Pancreas (tissue), 10 donors: Measurements from ENCODE around the gene FAF2. TPM values are rescaled to one million over a fixed set of nuclear protein-coding genes. Genes with fewer than 3 reads are reported as not detected.

ENCODE experiments used
- ATAC-seq, 4 donors: fragments of 200-7000 bp; cut with Tn5 transposase; one replicate each; pipeline versions ENCODE4 v1.8.0 to v1.9.1; 2020; ENCODE audit warnings: mild to moderate bottlenecking in 4 of 4, moderate library complexity in 4 of 4
- DNase-seq, 6 donors: peaks; one replicate each; pipeline ENCODE4 v3.0.0-alpha.2; 2020
- FAIRE-seq: peaks from 2 replicates; lab custom pipeline; 2012; peaks lifted over from hg19 to GRCh38; lab: Jason Lieb, UNC
- H3K27ac ChIP-seq, 4 donors: fragments of 200-600 bp; sonication (generic); 1 replicate in 3 of 4; 2 replicates in 1 of 4; pipeline versions ENCODE4 v1.5.0 to v1.8.0; 2020
- H3K27me3 ChIP-seq, 4 donors: fragments of 200-600 bp; one replicate each; pipeline ENCODE4 v1.8.0; 2021
- H3K36me3 ChIP-seq, 3 donors: fragments of 200-600 bp; sonication (generic) in 1 of 3; one replicate each; pipeline versions ENCODE4 v1.5.0 to v1.8.0; 2020 to 2021
- H3K4me1 ChIP-seq, 3 donors: fragments of 200-600 bp; one replicate each; pipeline ENCODE4 v1.8.0; 2021
- H3K4me3 ChIP-seq, 4 donors: fragments of 200-600 bp; sonication (generic) in 2 of 4; one replicate each; pipeline versions ENCODE4 v1.5.0 to v1.8.0; 2020 to 2021
- H3K9me3 ChIP-seq, 4 donors: fragments of 200-600 bp; one replicate each; pipeline ENCODE4 v1.8.0; 2021
- whole genome bisulfite sequencing, 2 donors: extraction: QIAGEN DNeasy Blood & Tissue Kit; methylation state at CpG; one replicate each; pipeline ENCODE4 v1.1.7; 2013; 5-methylcytosine and 5-hydroxymethylcytosine counted together
- intact Hi-C, 3 donors: fragments of 100-400 bp; cut with DNase I; formaldehyde crosslinking; loops; one replicate each; pipeline versions ENCODE4 v1.11.1 to v1.14.2; 2022
- polyA plus RNA-seq, 2 donors: library from polyadenylated mRNA; stranded (reverse); fragments of 200-250 nt; gene quantifications; one replicate each; pipeline ENCODE4 v1.2.3, GENCODE V29; 2013
- total RNA-seq, 6 donors: library from RNA; stranded (reverse); fragmentation: NEBNext Ultra II Directional in 4 of 6; extraction: Animal tissue kit (Norgen Biotek cat#: 25700) in 4 of 6; gene quantifications; one replicate each; pipeline versions ENCODE4 v1.2.1 to v1.2.4, GENCODE V29; 2021 to 2023
- TF ChIP-seq, protein P1 (sequence below), 4 donors: fragments of 200-600 bp; sonication (generic) in 3 of 4; IDR thresholded peaks; one replicate each; pipeline versions ENCODE4 v1.5.0 to v1.8.0; 2021; ENCODE audit warnings: antibody characterized with exemption in 4 of 4
- donor health status: healthy with polysubstance abuse.
- donor health status: DM: no; HTN: no; CAD: no; lungs with moderate emphysema.
- donor health status: DM: no; HTN: no; CAD: no.
- donor health status: control.
- donor health status: control.
- donor health status: Bipolar disorder and iron deficiency.
- donor health status: DM: yes; HTN: yes; CAD: no.
- donor health status: DM: no; HTN: no; CAD: no.
- donor health status: DM: no; HTN: no; CAD: no.
- donor health status: DM: yes; HTN: yes; CAD: no.

The FAF2 gene
- total RNA-seq: 10 to 100 TPM in 5 of 6 donors, 1 to 10 TPM in 1; 9.3 to 18.0 (median 15.6) TPM
- 10 to 100 TPM in 1 of 2 donors, 1 to 10 TPM in 1; 6.8 to 15.5 TPM for polyA plus RNA-seq

DNA sequence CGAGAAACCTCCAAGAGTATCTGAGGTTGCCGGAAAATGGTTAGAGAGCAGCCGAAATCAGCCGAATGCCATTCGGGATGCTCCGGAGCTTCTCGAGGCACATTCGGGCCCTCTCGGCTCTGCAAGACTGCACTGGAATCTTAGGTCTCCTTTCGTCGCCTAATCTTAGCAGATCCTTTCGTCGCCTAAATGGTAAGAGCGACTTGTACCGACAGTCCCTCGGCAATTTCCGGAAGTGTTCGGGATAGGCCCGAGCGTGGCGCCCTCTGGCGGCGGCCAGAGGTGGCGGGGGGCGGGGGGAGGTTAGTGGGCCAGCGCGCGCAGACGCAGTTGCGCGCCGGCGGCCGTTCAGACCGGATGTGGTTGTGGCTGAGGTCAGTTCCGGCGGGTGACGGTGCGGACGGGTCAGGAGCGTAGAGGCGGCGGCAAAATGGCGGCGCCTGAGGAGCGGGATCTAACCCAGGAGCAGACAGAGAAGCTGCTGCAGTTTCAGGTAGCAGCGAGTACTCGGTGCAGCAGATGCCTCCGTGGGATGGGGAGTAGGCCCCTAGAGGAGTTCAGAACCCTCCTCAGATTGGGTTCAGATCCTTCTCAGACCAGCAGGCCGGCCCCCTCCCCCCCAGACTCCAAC, at the start of gene FAF2:
Gene FAF2 (plus strand): TSS at position 408 of the 631 bp plus-strand sequence. CDS start 23 bp downstream, at position 431.
- peak; percentile 93 to 100 (median 98) for DNase-seq
- Histone ChIP-seq H3K27ac (peak within 1 kb of the TSS; percentile 87 to 95 (median 92)), H3K27me3 (no peaks in the 10 kb centered on the region), H3K4me3 (peak within 1 kb of the TSS; percentile 43 to 87 (median 76)), H3K9me3 (no peaks in the 10 kb centered on the region), H3K4me1 (peaks cover 0 to 12% (median 6%) of the 10 kb centered on the region in 3 donors), H3K36me3 (no peaks in the 10 kb centered on the region)
- intact Hi-C loops: no loop called here
- TF ChIP-seq, protein P1, sequence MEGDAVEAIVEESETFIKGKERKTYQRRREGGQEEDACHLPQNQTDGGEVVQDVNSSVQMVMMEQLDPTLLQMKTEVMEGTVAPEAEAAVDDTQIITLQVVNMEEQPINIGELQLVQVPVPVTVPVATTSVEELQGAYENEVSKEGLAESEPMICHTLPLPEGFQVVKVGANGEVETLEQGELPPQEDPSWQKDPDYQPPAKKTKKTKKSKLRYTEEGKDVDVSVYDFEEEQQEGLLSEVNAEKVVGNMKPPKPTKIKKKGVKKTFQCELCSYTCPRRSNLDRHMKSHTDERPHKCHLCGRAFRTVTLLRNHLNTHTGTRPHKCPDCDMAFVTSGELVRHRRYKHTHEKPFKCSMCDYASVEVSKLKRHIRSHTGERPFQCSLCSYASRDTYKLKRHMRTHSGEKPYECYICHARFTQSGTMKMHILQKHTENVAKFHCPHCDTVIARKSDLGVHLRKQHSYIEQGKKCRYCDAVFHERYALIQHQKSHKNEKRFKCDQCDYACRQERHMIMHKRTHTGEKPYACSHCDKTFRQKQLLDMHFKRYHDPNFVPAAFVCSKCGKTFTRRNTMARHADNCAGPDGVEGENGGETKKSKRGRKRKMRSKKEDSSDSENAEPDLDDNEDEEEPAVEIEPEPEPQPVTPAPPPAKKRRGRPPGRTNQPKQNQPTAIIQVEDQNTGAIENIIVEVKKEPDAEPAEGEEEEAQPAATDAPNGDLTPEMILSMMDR (IDR thresholded peaks at IDR 0.05): peak; percentile 98 to 100 (median 100)
- peak; percentile 94 to 98 (median 95) for ATAC-seq
- peak; percentile 78 for FAIRE-seq
- WGBS, 2 donors: 0% methylated on average over 46 to 50 of the region's 50 CpGs

GRCh38 chr5:176400382-176401156, 47.6 kb upstream of the FAF2 start:
- DNase-seq: peak in 1 of 6 donors; percentile 46
- peak in 1 of 4 donors; percentile 33 for ATAC-seq

DNA sequence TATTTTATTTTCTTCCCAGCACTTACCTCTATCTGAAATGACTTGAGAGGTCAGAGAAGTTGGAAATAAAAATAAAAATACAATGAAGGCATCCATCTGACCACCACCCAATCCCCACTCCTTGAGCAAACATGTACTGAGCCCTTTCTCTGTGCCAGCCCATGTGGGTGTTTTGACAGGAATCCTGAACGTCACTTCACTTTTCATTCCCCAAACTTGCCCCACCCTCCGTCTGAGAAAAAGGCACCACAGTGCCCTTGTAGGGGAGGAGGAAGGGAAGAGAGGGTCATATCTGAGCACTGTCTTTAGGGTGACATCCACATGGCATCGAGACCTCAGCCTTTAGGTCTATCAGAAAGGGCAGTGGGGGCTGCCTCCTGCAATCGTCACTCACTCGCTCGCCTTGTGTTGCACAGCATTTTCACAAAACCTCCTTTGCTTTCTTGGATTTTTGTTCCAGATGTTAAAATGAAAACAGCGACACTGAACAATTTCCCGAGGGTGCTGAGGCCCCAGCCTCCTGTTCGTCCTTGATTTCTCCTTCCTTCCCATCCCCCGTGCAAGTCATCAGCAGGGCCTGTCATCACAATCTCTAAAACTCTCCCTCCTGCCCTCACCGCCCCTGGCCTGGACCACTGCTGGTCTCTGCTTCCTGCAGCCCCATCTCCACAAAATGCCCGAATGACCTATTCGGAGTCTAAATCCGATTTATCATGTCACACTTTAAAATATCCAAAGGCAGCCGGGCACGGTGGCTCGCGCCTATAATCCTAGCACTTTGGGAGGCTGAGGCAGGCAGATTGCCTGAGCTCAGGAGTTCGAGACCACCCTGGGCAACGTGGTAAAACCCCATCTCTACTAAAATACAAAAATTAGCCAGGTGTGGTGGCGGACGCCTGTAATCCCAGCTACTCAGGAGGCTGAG, 46.6 kb upstream of the FAF2 start:
- TF ChIP-seq, protein P1 (IDR thresholded peaks at IDR 0.05): no peak
- 88 to 89% methylated on average over 22 of the region's 22 CpGs for WGBS, 2 donors

More at GRCh38 chr5:176400382-176401156, 47.6 kb upstream of the FAF2 start:
- H3K27me3 ChIP-seq: no peaks in the 10 kb centered on the region
- FAIRE-seq: no peak
- H3K4me3 ChIP-seq: no peak overlapping the region
- no peaks in the 10 kb centered on the region for H3K4me1 ChIP-seq
- H3K9me3 ChIP-seq: no peaks in the 10 kb centered on the region
- 83 to 84% methylated on average over 17 of the region's 17 CpGs for WGBS, 2 donors
- H3K36me3 ChIP-seq: no peaks in the 10 kb centered on the region
- TF ChIP-seq, protein P1 (IDR thresholded peaks at IDR 0.05): no peak
- H3K27ac ChIP-seq: no peak overlapping the region
- intact Hi-C loops: no loop called here

GRCh38 chr5:176405656-176406435, 42.3 kb upstream of the FAF2 start:
- Histone ChIP-seq H3K4me3 (no peak overlapping the region), H3K27me3 (no peaks in the 10 kb centered on the region), H3K27ac (no peak overlapping the region), H3K36me3 (peaks cover 0 to 15% (median 0%) of the 10 kb centered on the region in 3 donors), H3K9me3 (no peaks in the 10 kb centered on the region), H3K4me1 (no peaks in the 10 kb centered on the region)
- intact Hi-C loops: no loop called here
- peak in 1 of 6 donors; percentile 23 for DNase-seq
- 87 to 90% methylated on average over 20 of the region's 20 CpGs for WGBS, 2 donors
- FAIRE-seq: no peak
- TF ChIP-seq, protein P1 (IDR thresholded peaks at IDR 0.05): no peak
- no peak for ATAC-seq

More for the DNA sequence above, 46.6 kb upstream of the FAF2 start:
- intact Hi-C loops: no loop called here
- peaks cover 0 to 6% (median 0%) of the 10 kb centered on the region in 3 donors for H3K36me3 ChIP-seq
- no peaks in the 10 kb centered on the region for H3K9me3 ChIP-seq
- ATAC-seq (no peak), DNase-seq (peak in 1 of 6 donors; percentile 29), FAIRE-seq (no peak)
- H3K27me3 ChIP-seq: no peaks in the 10 kb centered on the region
- H3K4me1 ChIP-seq: no peaks in the 10 kb centered on the region
- H3K4me3 ChIP-seq: no peak overlapping the region
- H3K27ac ChIP-seq: no peak overlapping the region
